ENCODE measurements around the gene SEC24B.
"Not testable (repeated sequence)": the region's sequence is repeated elsewhere in the genome, so short reads cannot be mapped to it uniquely, and the experiment has no call there.

SEC24B gene

GRCh38 chr4:109576462-109576861 lies 142.8 kb downstream of the SEC24B start:
- Histone ChIP-seq H2AFZ (ENCODE audit: low read depth, low read length) (no peak overlapping the region), H4K20me1 (ENCODE audit: insufficient read depth, low read length) (no peaks in the 10 kb centered on the region), H3K27me3 (ENCODE audit: low read depth, low read length) (no peaks in the 10 kb centered on the region), H3K36me3 (replicated peaks; ENCODE audit: low read depth, low read length) (no peaks in the 10 kb centered on the region), H3K9ac (ENCODE audit: low read length) (no peak overlapping the region), H3K4me2 (ENCODE audit: low read length) (no peak overlapping the region), H3K9me3 (ENCODE audit: insufficient read depth, low read length) (no peaks in the 10 kb centered on the region), H3K4me3 (ENCODE audit: low read length) (no peak overlapping the region), H3K4me1 (ENCODE audit: low read length) (no peaks in the 10 kb centered on the region), H3K79me2 (ENCODE audit: low read length) (no peaks in the 10 kb centered on the region), H3K27ac (ENCODE audit: low read length) (no peak overlapping the region)
- no peak for TF ChIP-seq EZH2phosphoT487 (IDR thresholded peaks at IDR 0.05; ENCODE audit: low read depth)
- TF ChIP-seq CTCF (IDR thresholded peaks at IDR 0.05; ENCODE audit: low read depth, low read length): no peak

- H3K4me1 ChIP-seq (ENCODE audit: low read length): peaks cover 4% of the 10 kb centered on the region; the same call in 1 of the 2 replicates
- no peaks in the 10 kb centered on the region for H3K27me3 ChIP-seq (ENCODE audit: low read depth, low read length)
- H3K36me3 ChIP-seq (replicated peaks; ENCODE audit: low read depth, low read length): no peaks in the 10 kb centered on the region
- no peak for TF ChIP-seq CTCF (IDR thresholded peaks at IDR 0.05; ENCODE audit: low read depth, low read length)
- no peaks in the 10 kb centered on the region for H4K20me1 ChIP-seq (ENCODE audit: insufficient read depth, low read length)
- no peaks in the 10 kb centered on the region for H3K79me2 ChIP-seq (ENCODE audit: low read length)
- no peak overlapping the region for H3K4me2 ChIP-seq (ENCODE audit: low read length)
- H3K9me3 ChIP-seq (ENCODE audit: insufficient read depth, low read length): no peaks in the 10 kb centered on the region
- H3K27ac ChIP-seq (ENCODE audit: low read length): no peak overlapping the region
- H3K9ac ChIP-seq (ENCODE audit: low read length): no peak overlapping the region
- H3K4me3 ChIP-seq (ENCODE audit: low read length): no peak overlapping the region
- no peak overlapping the region for H2AFZ ChIP-seq (ENCODE audit: low read depth, low read length)
Observed at GRCh38 chr4:109578846-109579245, 145.2 kb downstream of the SEC24B start.

- H4K20me1 ChIP-seq (ENCODE audit: insufficient read depth, low read length); H3K4me3 ChIP-seq (ENCODE audit: low read length); H3K9ac ChIP-seq (ENCODE audit: low read length); H3K36me3 ChIP-seq (replicated peaks; ENCODE audit: low read depth, low read length); H3K27me3 ChIP-seq (ENCODE audit: low read depth, low read length); H3K79me2 ChIP-seq (ENCODE audit: low read length); H2AFZ ChIP-seq (ENCODE audit: low read depth, low read length); H3K27ac ChIP-seq (ENCODE audit: low read length); H3K4me2 ChIP-seq (ENCODE audit: low read length); H3K9me3 ChIP-seq (ENCODE audit: insufficient read depth, low read length); H3K4me1 ChIP-seq (ENCODE audit: low read length): not testable (repeated sequence)
Observed at GRCh38 chr4:109579997-109580396, 146.4 kb downstream of the SEC24B start.

GRCh38 chr4:109588176-109588575 lies 154.6 kb downstream of the SEC24B start:
- TF ChIP-seq EZH2phosphoT487 (IDR thresholded peaks at IDR 0.05; ENCODE audit: low read depth): no peak
- TF ChIP-seq CTCF (IDR thresholded peaks at IDR 0.05; ENCODE audit: low read depth, low read length): no peak
- H3K4me1 ChIP-seq (ENCODE audit: low read length): peaks cover 20% of the 10 kb centered on the region
- H3K36me3 ChIP-seq (replicated peaks; ENCODE audit: low read depth, low read length): no peaks in the 10 kb centered on the region
- H3K4me2 ChIP-seq (ENCODE audit: low read length): peak overlapping the region; percentile 48
- peaks cover 7% of the 10 kb centered on the region; the same call in 1 of the 2 replicates for H3K79me2 ChIP-seq (ENCODE audit: low read length)
- no peaks in the 10 kb centered on the region for H3K27me3 ChIP-seq (ENCODE audit: low read depth, low read length)
- no peak overlapping the region for H3K9ac ChIP-seq (ENCODE audit: low read length)
- 0 out of 2 replicates have a peak overlapping the region, but pooled peaks have one; percentile 4 for H3K4me3 ChIP-seq (ENCODE audit: low read length)
- H2AFZ ChIP-seq (ENCODE audit: low read depth, low read length): no peak overlapping the region
- H4K20me1 ChIP-seq (ENCODE audit: insufficient read depth, low read length): 0 out of 2 replicates have a peak, but pooled peaks cover 4% of the 10 kb centered on the region
- H3K27ac ChIP-seq (ENCODE audit: low read length): no peak overlapping the region
- H3K9me3 ChIP-seq (ENCODE audit: insufficient read depth, low read length): no peaks in the 10 kb centered on the region

- Histone ChIP-seq H3K4me2 (ENCODE audit: low read length) (peak overlapping the region; percentile 48; the same call in 1 of the 2 replicates), H3K9ac (ENCODE audit: low read length) (no peak overlapping the region), H3K9me3 (ENCODE audit: insufficient read depth, low read length) (no peaks in the 10 kb centered on the region), H4K20me1 (ENCODE audit: insufficient read depth, low read length) (0 out of 2 replicates have a peak, but pooled peaks cover 4% of the 10 kb centered on the region), H3K27me3 (ENCODE audit: low read depth, low read length) (no peaks in the 10 kb centered on the region), H3K4me3 (ENCODE audit: low read length) (no peak overlapping the region), H2AFZ (ENCODE audit: low read depth, low read length) (no peak overlapping the region), H3K4me1 (ENCODE audit: low read length) (peaks cover 19% of the 10 kb centered on the region), H3K79me2 (ENCODE audit: low read length) (peaks cover 7% of the 10 kb centered on the region; the same call in 1 of the 2 replicates), H3K36me3 (replicated peaks; ENCODE audit: low read depth, low read length) (no peaks in the 10 kb centered on the region), H3K27ac (ENCODE audit: low read length) (no peak overlapping the region)
- TF ChIP-seq CTCF (IDR thresholded peaks at IDR 0.05; ENCODE audit: low read depth, low read length): no peak
Observed at GRCh38 chr4:109589119-109589518, 155.5 kb downstream of the SEC24B start.
